Panc1 (cell line): ENCODE data around the gene FBXO7.
A peak's percentile ranks its signal among the peaks of the same experiment; 100 is the strongest.

Experiments used
- CTCF ChIP-seq: fragments of 450-650 bp; IDR thresholded peaks from 2 replicates; pipeline ENCODE4 v1.5.1; 2017; ENCODE audit warnings: mild to moderate bottlenecking
- POLR2AphosphoS5 ChIP-seq: IDR thresholded peaks from 2 replicates; pipeline ENCODE4 v1.6.1; 2012; ENCODE audit warnings: mild to moderate bottlenecking, low read depth, low read length, moderate library complexity
- REST ChIP-seq, 2 experiments: IDR thresholded peaks; 2 replicates each; pipeline ENCODE4 v1.6.1; 2011 to 2012; ENCODE audit warnings: low read depth in 2 of 2, control low read depth in 1 of 2, low read length in 1 of 2, mild to moderate bottlenecking in 1 of 2, moderate library complexity in 1 of 2; ENCODE audit not compliant: insufficient read depth in 1 of 2

GRCh38 chr22:32444068-32444467, 30.5 kb upstream of the FBXO7 start:
- TF ChIP-seq CTCF, result peak; percentile 70
- TF ChIP-seq POLR2AphosphoS5, result no peak
- no peak for TF ChIP-seq REST (IDR thresholded peaks at IDR 0.05; ENCODE audit: insufficient read depth in 1 of 2, low read depth in 2 of 2, low read length in 1 of 2)
